H54 (cell line): Measurements from ENCODE around the gene RASGRF1.

Experiments
- DNase-seq: peaks from one replicate; pipeline ENCODE4 v3.0.0; 2011; ENCODE audit warnings: low spot score, mixed read lengths; ENCODE audit not compliant: insufficient read length
- FAIRE-seq: peaks from 3 replicates; lab custom pipeline; 2011; peaks lifted over from hg19 to GRCh38; lab: Jason Lieb, UNC
- POLR2A ChIP-seq: IDR thresholded peaks from 2 replicates; pipeline ENCODE4 v1.6.1; 2011; ENCODE audit warnings: low read depth, mild to moderate bottlenecking, low read length

RASGRF1 gene

DNA sequence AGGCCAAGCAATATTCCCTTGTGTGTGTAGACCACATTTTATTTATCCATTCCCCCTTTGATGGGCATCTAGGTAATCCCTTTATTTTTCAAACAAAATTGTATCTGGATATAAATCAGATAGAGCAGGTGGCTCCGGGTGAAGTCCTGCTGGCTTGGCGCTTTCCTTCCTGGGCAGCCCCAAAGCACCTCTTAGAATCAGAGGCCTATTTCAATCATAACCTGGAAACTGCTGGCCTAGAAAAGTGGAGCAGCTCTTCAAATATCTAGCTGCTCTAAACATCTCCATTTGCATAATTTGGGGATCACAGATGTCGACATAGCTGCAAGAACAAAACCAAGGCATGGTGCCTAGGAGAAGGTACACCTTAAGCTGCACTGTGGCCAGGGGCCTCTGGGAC, 40.2 kb downstream of the RASGRF1 start:
- FAIRE-seq (no peak), DNase-seq (no peak)
- no peak for TF ChIP-seq POLR2A

DNA sequence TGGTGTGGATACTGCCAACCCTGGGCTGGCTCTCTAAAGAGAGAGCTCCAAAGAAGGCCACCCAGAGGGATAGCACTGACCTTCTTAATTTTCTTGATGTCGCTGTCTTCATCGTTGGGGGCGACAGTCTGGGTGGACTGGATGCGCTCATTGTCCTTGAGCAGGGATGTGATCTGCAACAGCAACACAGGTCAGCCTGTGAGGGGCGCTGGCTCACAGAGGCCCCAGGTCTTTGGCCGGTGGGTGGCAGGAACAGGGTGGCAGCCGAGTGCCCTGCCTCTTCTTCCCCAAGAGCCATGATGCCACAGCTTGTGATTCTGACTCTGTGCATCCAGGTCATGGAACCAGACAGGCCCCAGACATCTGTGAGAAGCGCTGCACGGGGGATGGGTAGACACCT, 41.2 kb downstream of the RASGRF1 start:
- FAIRE-seq (no peak), DNase-seq (no peak)
- TF ChIP-seq POLR2A = no peak

DNA sequence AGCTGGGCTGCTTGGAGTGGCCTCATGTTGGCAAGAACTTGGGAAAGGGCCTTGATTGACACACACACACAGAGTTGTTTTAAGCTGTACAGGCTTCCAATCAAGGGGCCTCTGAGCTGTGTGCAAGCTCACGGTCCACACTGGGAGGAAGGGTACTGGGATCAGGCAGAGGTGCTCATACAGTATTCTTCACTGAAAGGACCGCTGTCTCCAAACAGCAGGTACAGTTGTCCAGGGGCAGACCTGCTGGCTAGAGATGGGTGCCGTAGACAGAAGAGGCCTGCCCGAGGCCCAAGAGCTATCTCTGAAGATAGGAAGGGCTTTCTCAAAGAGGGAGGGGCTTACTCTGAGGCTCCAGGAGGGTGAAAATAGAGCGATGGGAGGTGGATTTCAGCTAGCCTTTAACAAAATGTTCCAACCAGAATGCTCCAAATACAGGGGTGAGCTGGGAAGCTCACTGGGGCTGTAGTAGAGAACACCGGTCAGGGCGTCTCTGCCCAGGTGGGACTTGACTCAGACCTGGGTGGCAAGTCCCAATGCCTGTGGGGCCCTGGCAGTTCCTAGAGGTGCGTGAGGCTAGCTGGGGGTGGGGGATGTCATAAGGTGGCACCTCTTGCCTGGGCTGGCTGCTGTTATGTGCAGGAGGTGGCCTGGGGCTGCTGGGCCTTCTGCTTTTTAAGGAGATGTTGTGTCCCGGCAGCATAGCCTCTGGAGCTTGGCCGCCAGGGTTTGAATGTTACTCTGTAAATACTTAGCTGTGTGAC, 42.7 kb downstream of the RASGRF1 start:
- no peak for TF ChIP-seq POLR2A
- DNase-seq (no peak), FAIRE-seq (no peak)

DNA sequence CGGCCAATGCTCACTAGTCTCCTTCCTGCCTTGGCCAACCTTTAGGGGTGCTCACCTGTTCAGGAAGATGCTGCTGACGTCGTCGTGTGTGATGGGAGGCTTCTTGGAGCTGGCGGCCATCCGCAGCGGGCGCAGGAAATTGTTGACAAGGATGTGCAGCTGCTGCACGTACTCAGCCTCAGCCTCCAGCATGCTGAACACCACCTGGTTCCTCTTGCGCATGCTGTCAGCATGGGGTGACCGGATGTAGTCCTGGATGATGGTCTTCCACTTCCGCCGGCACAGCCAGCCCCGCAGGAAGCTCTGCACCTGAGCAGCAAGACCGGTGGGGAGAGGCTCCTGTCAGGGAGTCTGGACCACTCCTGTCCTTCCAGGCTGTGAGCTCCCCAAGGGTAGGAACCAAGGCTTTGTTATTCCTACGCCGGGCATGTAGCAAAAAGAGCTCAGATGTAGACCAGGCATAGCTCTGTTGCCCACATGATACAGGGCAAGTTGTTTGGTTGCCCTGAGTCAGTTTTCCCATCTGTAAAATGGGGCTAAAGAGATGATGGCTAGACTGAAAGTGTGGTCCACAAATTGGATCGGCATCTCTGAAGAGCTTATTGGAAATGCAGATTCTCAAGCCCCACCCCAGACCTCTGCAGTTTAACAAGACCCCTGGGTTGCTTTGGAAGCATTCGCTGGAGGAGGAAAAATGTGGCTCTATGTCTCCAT, 43.7 kb downstream of the RASGRF1 start:
- FAIRE-seq (no peak), DNase-seq (no peak)
- TF ChIP-seq POLR2A = no peak

DNA sequence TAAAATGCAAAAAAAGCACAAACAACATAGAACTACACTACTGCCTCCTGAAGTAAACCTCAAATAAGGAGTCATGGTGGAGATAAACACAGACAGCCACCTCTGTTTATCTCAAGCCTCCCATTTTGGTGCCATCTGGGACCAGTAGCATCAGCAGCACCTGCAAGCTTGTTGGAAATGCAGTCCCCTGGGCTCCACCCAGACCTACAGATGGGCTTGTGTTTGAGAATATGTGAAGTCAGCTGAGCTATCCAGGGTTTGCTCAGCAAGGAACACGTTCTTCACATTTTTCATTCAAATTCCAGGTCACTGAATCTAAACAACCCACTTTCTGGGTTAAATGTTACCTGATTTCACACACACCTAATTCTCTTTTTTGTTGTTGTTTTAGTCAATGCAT, 45.5 kb downstream of the RASGRF1 start:
- no peak for TF ChIP-seq POLR2A
- FAIRE-seq (no peak), DNase-seq (no peak)

DNA sequence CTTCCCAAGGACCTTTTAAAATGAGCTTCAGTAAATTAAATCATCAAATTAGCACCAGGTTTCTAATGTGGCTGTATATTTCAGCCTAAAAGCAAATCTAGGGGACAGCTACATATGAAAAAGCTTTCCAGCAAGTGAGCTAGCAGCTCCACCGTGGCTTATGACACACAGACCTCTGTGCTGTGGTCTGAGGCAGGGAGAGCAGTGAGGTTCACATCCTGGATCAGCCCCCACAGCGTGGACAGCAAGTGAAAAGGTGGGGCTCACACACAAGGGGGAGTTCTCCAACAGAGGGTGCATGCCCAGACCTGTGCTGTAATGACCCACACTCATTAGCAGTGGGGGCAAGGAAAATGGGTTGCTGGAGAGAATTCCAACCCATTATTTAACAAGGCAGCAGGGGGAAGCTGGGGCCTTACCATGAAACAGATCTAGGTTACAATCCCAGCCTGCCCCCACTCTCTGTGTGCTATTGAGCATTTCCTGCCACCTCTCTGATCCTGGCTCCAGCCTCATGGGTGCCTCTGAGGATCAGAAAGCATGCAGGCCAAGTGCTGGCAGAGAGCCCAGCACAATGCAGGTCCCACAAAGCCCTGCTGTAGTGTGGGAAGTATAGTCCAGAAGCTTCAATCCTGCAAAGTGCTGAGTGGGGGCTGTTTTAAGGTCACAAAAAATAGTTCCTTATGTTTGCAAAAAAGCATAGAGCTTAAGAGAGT, 48.2 kb downstream of the RASGRF1 start:
- FAIRE-seq (no peak), DNase-seq (no peak)

DNA sequence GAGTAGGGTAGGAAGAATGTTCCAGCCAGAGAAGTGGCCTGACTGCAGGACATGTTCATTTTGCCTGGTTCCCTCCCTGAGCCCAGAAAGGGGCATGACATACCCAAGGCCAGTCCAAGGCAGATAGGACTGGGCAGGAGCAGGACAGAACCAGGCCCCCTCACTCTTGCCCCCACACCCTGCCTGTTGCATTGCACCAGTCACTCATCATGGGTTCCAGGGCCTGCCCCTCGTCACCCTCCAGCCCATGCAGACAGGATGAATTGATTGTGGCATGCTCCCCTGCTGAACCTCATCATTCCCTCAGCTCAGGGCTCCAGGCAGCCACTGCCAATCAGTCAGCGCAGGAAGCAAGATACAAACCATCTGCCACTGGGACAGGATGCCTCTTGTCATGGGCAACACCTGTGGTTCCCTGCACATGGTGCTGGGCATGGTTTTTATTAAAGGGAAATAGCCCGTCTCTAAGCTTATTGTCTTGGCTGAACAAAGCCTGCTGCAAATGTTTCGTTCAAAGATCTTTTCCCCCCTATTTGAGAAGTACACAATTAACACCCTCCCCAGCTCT, 48.9 kb downstream of the RASGRF1 start:
- no peak for TF ChIP-seq POLR2A
- DNase-seq (no peak), FAIRE-seq (no peak)

More for the DNA sequence above, 48.2 kb downstream of the RASGRF1 start:
- no peak for TF ChIP-seq POLR2A

DNA sequence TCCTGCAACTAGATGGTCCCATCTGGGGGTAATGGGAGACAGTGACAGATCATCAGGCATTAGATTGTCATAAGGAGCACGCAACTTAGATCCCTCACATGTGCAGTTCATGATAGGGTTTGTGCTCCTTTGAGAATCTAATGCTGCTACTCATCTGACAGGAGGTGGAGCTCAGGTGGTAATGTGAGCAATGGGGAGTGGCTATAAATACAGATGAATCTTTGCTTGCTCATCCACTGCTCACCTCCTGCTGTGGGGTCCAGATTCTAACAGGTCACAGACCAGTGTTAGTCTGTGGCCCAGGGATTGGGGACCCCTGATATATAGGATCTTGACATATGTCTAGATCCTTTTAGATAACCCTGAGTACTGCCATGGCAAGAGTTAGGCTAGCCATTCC, 52.7 kb downstream of the RASGRF1 start:
- no peak for TF ChIP-seq POLR2A
- no peak for DNase-seq
- no peak for FAIRE-seq

DNA sequence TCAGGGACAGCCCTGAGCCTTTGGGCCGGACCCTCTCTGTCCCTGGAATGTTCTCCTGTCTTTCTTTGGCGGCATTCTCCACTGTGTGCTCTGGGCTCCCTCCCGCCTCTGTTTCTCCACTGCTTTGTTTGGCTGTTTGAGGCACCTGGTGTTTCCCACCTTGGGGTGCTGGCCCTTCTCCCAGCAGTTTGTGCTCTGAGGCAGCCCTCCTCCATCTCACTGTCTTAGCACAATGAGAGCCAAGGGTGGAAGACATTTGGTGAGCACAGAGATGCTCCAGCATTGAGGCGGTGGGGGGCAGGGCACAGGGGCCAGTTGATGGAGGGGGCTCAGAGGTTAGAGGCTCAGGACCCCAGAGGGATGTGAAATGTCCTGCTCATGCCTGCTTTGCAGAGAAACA, 54.3 kb downstream of the RASGRF1 start:
- DNase-seq (no peak), FAIRE-seq (no peak)
- TF ChIP-seq POLR2A = no peak

DNA sequence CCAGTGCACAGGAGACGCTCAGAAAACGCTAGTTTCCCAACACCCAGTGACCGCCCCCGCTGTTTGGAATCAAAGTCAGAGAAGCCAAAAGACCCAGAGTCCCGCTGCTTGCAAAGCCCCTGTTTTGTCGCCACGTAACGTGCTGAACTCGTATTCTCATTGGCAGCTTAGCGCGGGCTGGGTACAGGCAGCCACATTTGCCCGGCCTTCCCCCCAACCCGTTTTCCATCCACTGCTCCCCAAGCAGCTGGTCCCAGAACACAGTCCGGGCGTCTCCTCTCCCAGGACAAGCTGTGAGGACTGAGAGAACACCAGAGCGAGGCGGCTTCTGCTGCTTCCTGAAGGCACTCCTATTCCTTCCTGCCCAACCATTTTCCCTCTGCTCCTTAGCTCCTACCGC, 54.8 kb downstream of the RASGRF1 start:
- DNase-seq (no peak), FAIRE-seq (no peak)
- TF ChIP-seq POLR2A = no peak

DNA sequence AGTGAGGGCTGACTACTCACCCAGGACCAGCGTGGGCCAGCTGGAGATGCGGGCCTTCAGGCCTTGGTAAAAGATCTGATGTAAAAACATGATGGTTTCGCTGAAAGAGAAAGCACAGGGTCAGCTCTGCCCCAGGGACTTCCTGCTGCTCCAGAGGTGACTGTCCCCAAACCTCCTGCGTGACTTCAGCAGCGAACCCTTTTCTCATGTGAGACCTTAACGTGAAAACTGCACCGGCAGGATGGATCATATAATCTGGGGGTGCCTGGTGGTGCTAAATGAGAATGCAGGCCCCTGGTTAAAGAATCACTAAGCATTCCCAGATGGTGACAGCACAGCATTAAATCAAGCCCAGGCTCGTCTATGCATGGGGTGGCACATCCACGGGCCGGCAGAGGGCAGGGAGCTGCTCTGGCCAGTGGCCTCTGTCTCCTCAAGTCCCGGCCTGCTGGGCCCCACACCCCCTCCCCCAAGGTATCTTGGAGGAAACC, 55.4 kb downstream of the RASGRF1 start:
- no peak for TF ChIP-seq POLR2A
- FAIRE-seq (no peak), DNase-seq (no peak)

DNA sequence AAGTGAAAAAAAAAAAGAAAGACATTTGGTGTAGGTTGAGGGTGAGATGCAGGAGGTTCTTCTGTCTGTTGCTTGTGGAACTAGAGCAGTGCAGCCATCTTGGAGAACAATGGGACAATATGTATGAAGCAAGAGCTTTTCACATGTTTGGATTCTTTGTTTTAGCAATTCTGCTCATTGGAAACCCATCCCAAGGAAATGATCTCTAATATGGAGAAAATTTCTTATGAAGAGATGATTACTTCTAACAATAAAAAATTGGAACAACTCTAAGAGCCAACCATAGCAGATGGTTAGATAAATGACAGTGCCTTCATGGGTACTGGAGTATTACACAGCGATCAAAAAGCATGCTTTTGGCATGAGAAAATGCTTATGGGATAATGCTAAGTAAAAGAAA, 56.3 kb downstream of the RASGRF1 start:
- TF ChIP-seq POLR2A = no peak
- DNase-seq (no peak), FAIRE-seq (no peak)

DNA sequence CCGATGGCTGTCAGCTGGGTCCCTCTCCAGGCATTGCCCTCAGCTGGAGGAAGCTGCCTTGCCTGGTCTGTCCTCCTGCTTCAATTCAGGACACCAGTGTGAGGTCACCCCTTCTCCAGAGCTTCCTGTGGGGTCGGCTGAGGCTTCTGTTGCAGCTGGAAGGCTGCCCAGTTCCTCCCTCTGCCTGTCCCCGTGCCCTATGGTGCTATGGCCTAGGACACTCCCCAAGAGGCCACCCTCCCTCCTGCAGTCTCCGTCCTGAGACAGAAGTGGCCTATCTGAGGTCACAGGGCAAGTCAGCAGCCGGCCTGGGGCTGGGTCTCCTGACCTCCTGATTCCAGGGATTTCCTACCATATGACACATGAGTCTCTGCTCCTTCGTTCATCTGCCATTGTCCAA, 57.9 kb downstream of the RASGRF1 start:
- no peak for FAIRE-seq
- no peak for TF ChIP-seq POLR2A
- no peak for DNase-seq

DNA sequence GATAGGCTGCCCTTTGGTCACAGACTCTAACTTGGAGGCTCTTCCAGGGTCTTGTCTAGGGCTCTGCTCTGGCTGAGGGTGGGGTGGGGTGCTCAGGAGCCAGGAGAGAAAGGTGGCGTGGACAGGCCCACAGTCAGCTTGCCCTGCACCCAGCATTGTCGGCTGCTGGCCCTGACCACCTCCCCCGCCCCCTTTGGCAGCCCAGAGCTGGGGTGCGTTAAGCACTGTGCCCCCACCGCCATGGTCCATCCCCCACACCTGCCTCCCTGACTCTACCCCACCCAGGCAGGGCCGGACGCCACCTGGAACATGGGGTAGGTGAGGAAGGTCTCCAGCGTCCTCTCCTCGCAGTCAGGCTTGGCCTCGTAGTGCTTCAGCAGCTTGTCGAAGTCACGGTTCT, 58.8 kb downstream of the RASGRF1 start:
- no peak for TF ChIP-seq POLR2A
- FAIRE-seq = no peak
- DNase-seq = no peak
